IMR-90 (cell line): ENCODE measurements around the gene FBXW8. TPM values are rescaled to one million over a fixed set of nuclear protein-coding genes. Genes with fewer than 3 reads are reported as not detected.

Experiments
- polyA plus RNA-seq, 3 experiments: library from polyadenylated mRNA; depleted of rRNA; stranded (reverse); fragments of >200 nt; gene quantifications; 2 replicates each; pipeline ENCODE4 v1.2.3, GENCODE V29; 2012; ENCODE audit warnings: low replicate concordance in 1 of 3
- total RNA-seq: library from RNA; depleted of rRNA; stranded (reverse); fragments of >200 nt; gene quantifications from 2 replicates; pipeline ENCODE4 v1.2.3, GENCODE V29; 2012
- TF ChIP-seq, protein P1 (sequence below): conservative IDR thresholded peaks from 2 replicates; pipeline ENCODE4 v1.5.1; 2012; ENCODE audit warnings: mild to moderate bottlenecking, low read depth, low read length, improper control_type of control experiment

The FBXW8 gene
- total and polyA plus RNA-seq, 2 of the 4 experiments (the other 2 are of a cell fraction): 20.3 to 25.8 TPM

DNA sequence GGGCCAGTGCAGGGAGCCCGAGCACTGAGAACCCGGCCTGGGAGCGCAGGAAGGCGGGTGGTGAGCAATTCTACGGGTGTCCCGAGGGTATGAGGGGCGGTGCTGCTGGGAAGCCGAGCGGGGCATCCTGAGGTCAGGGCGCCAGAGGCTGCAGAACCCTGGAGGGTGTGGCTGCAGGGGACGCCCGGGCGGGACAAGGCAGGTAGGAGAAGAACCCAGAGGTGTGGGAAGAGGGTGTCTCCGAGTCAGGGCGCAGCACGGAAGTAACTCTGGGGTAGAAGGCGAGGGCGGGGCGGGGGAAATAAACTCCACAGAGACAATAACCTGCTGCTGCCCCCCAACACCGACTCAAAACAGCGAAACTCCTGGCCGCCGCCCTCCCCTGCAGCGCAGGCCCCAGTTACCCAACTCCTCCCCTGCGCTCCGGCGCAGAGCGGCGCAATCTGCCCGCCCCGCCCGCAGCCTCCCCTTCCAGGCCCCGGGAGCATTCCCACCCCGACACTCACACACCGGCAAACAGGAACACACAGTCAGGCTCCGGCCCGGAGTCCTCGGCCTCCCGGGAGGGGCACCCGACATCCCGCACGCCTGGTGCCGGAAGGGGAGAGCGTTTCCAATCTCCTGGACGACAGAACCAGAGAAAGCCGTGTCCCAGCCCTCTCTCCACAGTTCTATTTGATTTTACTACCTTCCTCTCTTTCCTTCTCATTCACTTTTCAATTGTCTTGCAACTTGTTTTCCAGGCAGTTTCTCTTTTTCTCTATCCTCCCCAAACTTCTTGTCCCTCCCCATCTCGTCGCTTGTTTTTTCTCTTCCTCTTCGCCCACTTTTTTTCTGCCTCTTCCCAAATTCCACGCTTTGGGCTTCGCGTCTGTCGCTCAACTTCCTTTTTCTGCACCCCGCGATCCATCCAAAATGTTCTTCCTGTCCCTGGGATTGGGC, 31.9 kb upstream of the FBXW8 start (continued):
- TF ChIP-seq, protein P1, sequence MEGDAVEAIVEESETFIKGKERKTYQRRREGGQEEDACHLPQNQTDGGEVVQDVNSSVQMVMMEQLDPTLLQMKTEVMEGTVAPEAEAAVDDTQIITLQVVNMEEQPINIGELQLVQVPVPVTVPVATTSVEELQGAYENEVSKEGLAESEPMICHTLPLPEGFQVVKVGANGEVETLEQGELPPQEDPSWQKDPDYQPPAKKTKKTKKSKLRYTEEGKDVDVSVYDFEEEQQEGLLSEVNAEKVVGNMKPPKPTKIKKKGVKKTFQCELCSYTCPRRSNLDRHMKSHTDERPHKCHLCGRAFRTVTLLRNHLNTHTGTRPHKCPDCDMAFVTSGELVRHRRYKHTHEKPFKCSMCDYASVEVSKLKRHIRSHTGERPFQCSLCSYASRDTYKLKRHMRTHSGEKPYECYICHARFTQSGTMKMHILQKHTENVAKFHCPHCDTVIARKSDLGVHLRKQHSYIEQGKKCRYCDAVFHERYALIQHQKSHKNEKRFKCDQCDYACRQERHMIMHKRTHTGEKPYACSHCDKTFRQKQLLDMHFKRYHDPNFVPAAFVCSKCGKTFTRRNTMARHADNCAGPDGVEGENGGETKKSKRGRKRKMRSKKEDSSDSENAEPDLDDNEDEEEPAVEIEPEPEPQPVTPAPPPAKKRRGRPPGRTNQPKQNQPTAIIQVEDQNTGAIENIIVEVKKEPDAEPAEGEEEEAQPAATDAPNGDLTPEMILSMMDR: no peak
